Heart left ventricle (tissue), 16 donors: Measurements from ENCODE around the gene CPXM2. TPM values are rescaled to one million over a fixed set of nuclear protein-coding genes. Genes with fewer than 3 reads are reported as not detected.

Experiments
- ATAC-seq, 4 donors: fragments of 200-7000 bp; cut with Tn5 transposase; one replicate each; pipeline ENCODE4 v1.9.1; 2020 to 2022; ENCODE audit warnings: moderate library complexity in 4 of 4, mild to moderate bottlenecking in 3 of 4, moderate number of reproducible peaks in 1 of 4
- DNase-seq, 5 donors: peaks; one replicate each; pipeline ENCODE4 v3.0.0-alpha.2; 2020
- H3K27ac ChIP-seq, 12 donors: fragments of 200-600 bp; sonication (generic) in 4 of 12; one replicate each; pipeline versions ENCODE4 v1.5.0 to v1.8.0; 2016 to 2022; ENCODE audit warnings: mild to moderate bottlenecking in 2 of 12
- H3K27me3 ChIP-seq, 9 donors: fragments of 200-600 bp; sonication (generic) in 2 of 9; one replicate each; pipeline versions ENCODE4 v1.5.1 to v1.8.0; 2016 to 2022; ENCODE audit warnings: mild to moderate bottlenecking in 3 of 9
- H3K36me3 ChIP-seq, 9 donors: fragments of 200-600 bp; sonication (generic) in 2 of 9; one replicate each; pipeline versions ENCODE4 v1.5.0 to v1.8.0; 2018 to 2022; ENCODE audit warnings: mild to moderate bottlenecking in 2 of 9
- H3K4me1 ChIP-seq, 12 donors: fragments of 200-600 bp; sonication (generic) in 4 of 12; one replicate each; pipeline versions ENCODE4 v1.5.0 to v1.8.0; 2016 to 2022; ENCODE audit warnings: mild to moderate bottlenecking in 3 of 12
- H3K4me3 ChIP-seq, 12 donors: fragments of 200-600 bp; sonication (generic) in 4 of 12; one replicate each; pipeline versions ENCODE4 v1.5.0 to v1.8.0; 2017 to 2022; ENCODE audit warnings: mild to moderate bottlenecking in 9 of 12, moderate library complexity in 4 of 12
- H3K9me3 ChIP-seq, 12 donors: fragments of 200-600 bp; sonication (generic) in 4 of 12; one replicate each; pipeline versions ENCODE4 v1.5.0 to v1.8.0; 2016 to 2022; ENCODE audit warnings: mild to moderate bottlenecking in 1 of 12
- POLR2A ChIP-seq, 2 donors: fragments of 450-650 bp; IDR thresholded peaks; one replicate each; pipeline ENCODE4 v1.6.1; 2017; ENCODE audit warnings: antibody characterized with exemption in 2 of 2, mild to moderate bottlenecking in 2 of 2, moderate library complexity in 2 of 2
- WGBS, 4 donors: extraction: QIAGEN DNeasy Blood & Tissue Kit in 2 of 4; methylation state at CpG; one replicate each; pipeline versions ENCODE4 v1.1.5 to v1.1.7; 2013 to 2018; 5-methylcytosine and 5-hydroxymethylcytosine counted together
- intact Hi-C, 10 donors: fragments of 100-400 bp; cut with DNase I; formaldehyde crosslinking; loops; one replicate each; pipeline versions ENCODE4 v1.11.1 to v1.14.2; 2022
- polyA plus RNA-seq, 2 donors: library from polyadenylated mRNA; stranded (reverse); fragments of 200-250 nt; gene quantifications; one replicate each; pipeline ENCODE4 v1.2.3, GENCODE V29; 2013
- total RNA-seq, 9 donors: library from RNA; depleted of rRNA in 2 of 9; stranded (reverse); fragments of >200 nt in 2 of 9; fragmentation: NEBNext Ultra II Directional in 3 of 9; extraction: Animal tissue kit (Norgen Biotek cat#: 25700) in 3 of 9; gene quantifications; one replicate each; pipeline versions ENCODE4 v1.1.0 to v1.2.4, GENCODE V29; 2016 to 2023
- TF ChIP-seq, protein P1 (sequence below), 12 donors: fragments of 200-600 bp; sonication (generic) in 4 of 12; IDR thresholded peaks; one replicate each; pipeline versions ENCODE4 v1.5.0 to v1.8.0; 2018 to 2022; ENCODE audit warnings: antibody characterized with exemption in 12 of 12, mild to moderate bottlenecking in 5 of 12
- donor health status: ischemic (EF 13 %, LVEDD 7.1; RV severe dilation, severe dysfunction).
- donor health status: healthy with polysubstance abuse.
- donor health status: DM: no; HTN: yes; CAD: no.
- donor health status: DM: no; HTN: no; CAD: no.
- donor health status: ischemic (EF 25% LVEDD 6.9; RV normal size, moderate dysfunction).
- donor health status: ischemic (EF 25% LVEDD 5.7; RV mildly dilated, moderate dysfunction).
- donor health status: healthy.
- donor health status: DM: yes; HTN: yes; CAD: no.
- donor health status: ischemic (EF 35%, LVEDD 5.7; RV mildly dilated, moderate dysfunction).
- donor health status: nonischemic (EF 11% LVEDD 7.7; RV severe dilation, severe dysfunction).
- donor health status: DM: yes; HTN: yes; CAD: no.
- donor health status: PGD.
- donor health status: ischemic (EF 29% LVEDD 5.4; RV normal size, mild dysfunction).
- donor health status: nonischemic (EF 23%, LVEDD 6.1; RV moderate dilation, normal function).

CPXM2 gene
- total and polyA plus RNA-seq, 11 donors, result 1.1 to 23.2 (median 4.2) TPM

GRCh38 chr10:123746520-123746919, 145.1 kb downstream of the CPXM2 start:
- 70 to 85% (median 76%) methylated on average over 7 of the region's 7 CpGs for WGBS, 4 donors
- Histone ChIP-seq H3K4me1 (peaks cover 0 to 8% (median 0%) of the 10 kb centered on the region in 12 donors), H3K27me3 (peaks cover 0 to 4% (median 0%) of the 10 kb centered on the region in 9 donors), H3K4me3 (no peak overlapping the region), H3K9me3 (peaks cover 0 to 4% (median 0%) of the 10 kb centered on the region in 12 donors), H3K27ac (peak overlapping the region in 1 of 12 donors; percentile 11), H3K36me3 (no peaks in the 10 kb centered on the region)
- intact Hi-C loops, result no loop called here
- no peak for TF ChIP-seq POLR2A (IDR thresholded peaks at IDR 0.05)
- TF ChIP-seq, protein P1, sequence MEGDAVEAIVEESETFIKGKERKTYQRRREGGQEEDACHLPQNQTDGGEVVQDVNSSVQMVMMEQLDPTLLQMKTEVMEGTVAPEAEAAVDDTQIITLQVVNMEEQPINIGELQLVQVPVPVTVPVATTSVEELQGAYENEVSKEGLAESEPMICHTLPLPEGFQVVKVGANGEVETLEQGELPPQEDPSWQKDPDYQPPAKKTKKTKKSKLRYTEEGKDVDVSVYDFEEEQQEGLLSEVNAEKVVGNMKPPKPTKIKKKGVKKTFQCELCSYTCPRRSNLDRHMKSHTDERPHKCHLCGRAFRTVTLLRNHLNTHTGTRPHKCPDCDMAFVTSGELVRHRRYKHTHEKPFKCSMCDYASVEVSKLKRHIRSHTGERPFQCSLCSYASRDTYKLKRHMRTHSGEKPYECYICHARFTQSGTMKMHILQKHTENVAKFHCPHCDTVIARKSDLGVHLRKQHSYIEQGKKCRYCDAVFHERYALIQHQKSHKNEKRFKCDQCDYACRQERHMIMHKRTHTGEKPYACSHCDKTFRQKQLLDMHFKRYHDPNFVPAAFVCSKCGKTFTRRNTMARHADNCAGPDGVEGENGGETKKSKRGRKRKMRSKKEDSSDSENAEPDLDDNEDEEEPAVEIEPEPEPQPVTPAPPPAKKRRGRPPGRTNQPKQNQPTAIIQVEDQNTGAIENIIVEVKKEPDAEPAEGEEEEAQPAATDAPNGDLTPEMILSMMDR (IDR thresholded peaks at IDR 0.05), result no peak
- ATAC-seq (no peak), DNase-seq (no peak)

GRCh38 chr10:123746061-123746460, 145.5 kb downstream of the CPXM2 start:
- intact Hi-C loops, result no loop called here

GRCh38 chr10:123744224-123744536, 147.4 kb downstream of the CPXM2 start:
- no peaks in the 10 kb centered on the region for H3K27me3 ChIP-seq
- TF ChIP-seq, protein P1 (IDR thresholded peaks at IDR 0.05), result no peak
- no peak for TF ChIP-seq POLR2A (IDR thresholded peaks at IDR 0.05)
- DNase-seq (no peak), ATAC-seq (no peak)
- H3K9me3 ChIP-seq, result no peaks in the 10 kb centered on the region
- H3K27ac ChIP-seq, result no peak overlapping the region
- WGBS, 4 donors, result 64 to 77% (median 67%) methylated on average over 6 of the region's 6 CpGs
- no peaks in the 10 kb centered on the region for H3K36me3 ChIP-seq
- no peak overlapping the region for H3K4me3 ChIP-seq
- intact Hi-C loops, result no loop called here
- H3K4me1 ChIP-seq, result peaks cover 0 to 8% (median 0%) of the 10 kb centered on the region in 12 donors

More at GRCh38 chr10:123746061-123746460, 145.5 kb downstream of the CPXM2 start:
- ATAC-seq (no peak), DNase-seq (no peak)
- H3K4me3 ChIP-seq, result no peak overlapping the region
- H3K27ac ChIP-seq, result peak overlapping the region in 1 of 12 donors; percentile 11
- peaks cover 0 to 4% (median 0%) of the 10 kb centered on the region in 9 donors for H3K27me3 ChIP-seq
- peaks cover 0 to 3% (median 0%) of the 10 kb centered on the region in 12 donors for H3K9me3 ChIP-seq
- H3K4me1 ChIP-seq, result peaks cover 0 to 8% (median 0%) of the 10 kb centered on the region in 12 donors
- H3K36me3 ChIP-seq, result no peaks in the 10 kb centered on the region
- WGBS, 4 donors, result 60 to 66% (median 63%) methylated on average over 4 of the region's 4 CpGs
- TF ChIP-seq POLR2A (IDR thresholded peaks at IDR 0.05), result no peak
- TF ChIP-seq, protein P1 (IDR thresholded peaks at IDR 0.05), result no peak

DNA sequence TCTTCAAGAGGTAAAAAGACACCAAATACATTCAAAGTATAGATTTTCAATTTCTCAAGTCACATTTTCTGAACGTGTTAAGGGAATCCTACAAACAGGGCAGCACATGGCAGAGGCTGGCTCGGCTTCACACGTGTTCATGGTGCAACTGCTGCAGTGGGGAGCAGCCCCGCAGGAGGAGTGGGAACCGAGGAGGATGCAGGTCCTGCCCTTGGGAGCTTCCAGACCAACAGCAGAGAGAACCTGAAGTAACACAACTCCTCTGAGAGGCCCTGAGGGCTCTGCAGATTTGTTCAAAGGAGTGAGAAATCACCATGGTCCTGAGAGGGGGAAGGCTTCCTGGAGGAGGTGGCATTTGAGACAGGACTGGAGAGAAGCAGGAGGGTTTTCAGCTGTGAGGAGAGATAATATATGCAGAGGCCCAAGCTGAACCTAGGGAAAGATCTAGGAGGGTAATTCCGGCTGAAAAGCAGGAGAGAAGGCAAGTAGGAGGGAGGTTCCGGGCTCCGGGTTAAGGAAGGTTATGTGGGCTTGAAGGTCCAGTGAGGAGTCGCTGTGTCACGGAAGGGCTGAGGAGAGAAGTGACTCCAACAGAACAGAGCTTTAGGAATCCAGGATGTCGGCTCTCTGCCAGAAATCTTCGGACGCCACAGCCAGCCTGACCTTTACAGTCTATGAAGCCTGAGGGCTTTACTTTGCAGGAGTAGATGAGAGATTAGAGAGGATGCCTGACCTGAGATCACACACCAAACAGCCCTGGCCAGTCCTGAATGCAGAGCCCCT, 148.0 kb downstream of the CPXM2 start:
- WGBS, 4 donors, result 42 to 44% (median 43%) methylated on average over 13 of the region's 13 CpGs
- no peak for TF ChIP-seq POLR2A (IDR thresholded peaks at IDR 0.05)
- TF ChIP-seq, protein P1 (IDR thresholded peaks at IDR 0.05), result no peak
- intact Hi-C loops, result no loop called here
- Histone ChIP-seq H3K36me3 (no peaks in the 10 kb centered on the region), H3K4me3 (no peak overlapping the region), H3K9me3 (no peaks in the 10 kb centered on the region), H3K27me3 (no peaks in the 10 kb centered on the region), H3K27ac (peak overlapping the region in 1 of 12 donors; percentile 31), H3K4me1 (peaks cover 0 to 8% (median 0%) of the 10 kb centered on the region in 12 donors)
- peak; percentile 58 to 89 (median 72) for ATAC-seq
- peak in 3 of 5 donors; percentile 27 to 43 (median 41) for DNase-seq
